Ishikawa (cell line): ENCODE data around the gene STRIP1.

Experiments used
- CREB1 ChIP-seq: IDR thresholded peaks from 2 replicates; pipeline ENCODE4 v1.6.1; 2012; ENCODE audit warnings: low read depth
- RAD21 ChIP-seq: IDR thresholded peaks from 2 replicates; pipeline ENCODE4 v1.6.1; 2012; ENCODE audit warnings: low read depth
- TCF12 ChIP-seq: IDR thresholded peaks from 2 replicates; pipeline ENCODE4 v1.6.1; 2012; ENCODE audit warnings: low read depth
- ZBTB7A ChIP-seq: IDR thresholded peaks from 2 replicates; pipeline ENCODE4 v1.6.1; 2012; ENCODE audit warnings: low read depth
- TF ChIP-seq, protein P1 (sequence below): IDR thresholded peaks from 2 replicates; pipeline ENCODE4 v1.6.1; 2012; ENCODE audit warnings: low read depth, mild to moderate bottlenecking

DNA sequence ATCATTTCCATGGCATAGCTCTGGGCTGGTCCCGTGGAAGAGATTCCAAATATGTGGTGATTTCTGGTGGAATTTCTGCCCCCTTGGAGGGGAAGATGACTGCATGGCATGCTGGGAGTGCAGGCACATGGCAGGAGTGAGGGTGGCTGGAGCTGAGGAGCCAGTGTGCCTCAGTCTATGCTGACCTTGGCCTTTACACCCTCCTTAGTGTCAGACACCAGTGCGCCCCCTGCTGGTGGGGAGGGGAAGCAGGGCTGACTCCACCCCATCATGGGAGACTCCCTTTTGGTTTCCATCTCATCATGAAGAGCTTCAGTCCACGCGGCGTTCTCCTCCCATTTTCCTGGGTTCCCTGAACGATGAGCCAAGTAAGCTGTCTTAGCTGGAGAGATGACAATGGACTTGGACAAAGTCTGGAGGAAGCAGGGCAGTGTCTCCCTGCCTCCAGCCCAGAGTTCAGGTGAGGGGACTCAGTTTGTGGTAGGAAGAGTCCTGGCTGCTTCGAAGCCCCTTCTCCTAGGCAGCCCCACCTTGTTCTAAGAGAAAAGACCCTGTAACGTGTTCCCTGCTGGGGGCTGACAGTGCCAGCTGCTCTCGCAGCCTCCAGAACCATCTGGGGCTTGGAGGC lies 25.7 kb downstream of the STRIP1 start:
- TF ChIP-seq, protein P1, sequence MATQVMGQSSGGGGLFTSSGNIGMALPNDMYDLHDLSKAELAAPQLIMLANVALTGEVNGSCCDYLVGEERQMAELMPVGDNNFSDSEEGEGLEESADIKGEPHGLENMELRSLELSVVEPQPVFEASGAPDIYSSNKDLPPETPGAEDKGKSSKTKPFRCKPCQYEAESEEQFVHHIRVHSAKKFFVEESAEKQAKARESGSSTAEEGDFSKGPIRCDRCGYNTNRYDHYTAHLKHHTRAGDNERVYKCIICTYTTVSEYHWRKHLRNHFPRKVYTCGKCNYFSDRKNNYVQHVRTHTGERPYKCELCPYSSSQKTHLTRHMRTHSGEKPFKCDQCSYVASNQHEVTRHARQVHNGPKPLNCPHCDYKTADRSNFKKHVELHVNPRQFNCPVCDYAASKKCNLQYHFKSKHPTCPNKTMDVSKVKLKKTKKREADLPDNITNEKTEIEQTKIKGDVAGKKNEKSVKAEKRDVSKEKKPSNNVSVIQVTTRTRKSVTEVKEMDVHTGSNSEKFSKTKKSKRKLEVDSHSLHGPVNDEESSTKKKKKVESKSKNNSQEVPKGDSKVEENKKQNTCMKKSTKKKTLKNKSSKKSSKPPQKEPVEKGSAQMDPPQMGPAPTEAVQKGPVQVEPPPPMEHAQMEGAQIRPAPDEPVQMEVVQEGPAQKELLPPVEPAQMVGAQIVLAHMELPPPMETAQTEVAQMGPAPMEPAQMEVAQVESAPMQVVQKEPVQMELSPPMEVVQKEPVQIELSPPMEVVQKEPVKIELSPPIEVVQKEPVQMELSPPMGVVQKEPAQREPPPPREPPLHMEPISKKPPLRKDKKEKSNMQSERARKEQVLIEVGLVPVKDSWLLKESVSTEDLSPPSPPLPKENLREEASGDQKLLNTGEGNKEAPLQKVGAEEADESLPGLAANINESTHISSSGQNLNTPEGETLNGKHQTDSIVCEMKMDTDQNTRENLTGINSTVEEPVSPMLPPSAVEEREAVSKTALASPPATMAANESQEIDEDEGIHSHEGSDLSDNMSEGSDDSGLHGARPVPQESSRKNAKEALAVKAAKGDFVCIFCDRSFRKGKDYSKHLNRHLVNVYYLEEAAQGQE, result no peak
- TF ChIP-seq CREB1, result no peak
- TF ChIP-seq ZBTB7A, result no peak
- no peak for TF ChIP-seq TCF12
- no peak; the same call in 1 of the 2 replicates for TF ChIP-seq RAD21
